K562 (cell line): ENCODE measurements around the gene SOBP. TPM values are rescaled to one million over a fixed set of nuclear protein-coding genes. Genes with fewer than 3 reads are reported as not detected.

Source experiments
- BHLHE40 ChIP-seq: IDR thresholded peaks from 2 replicates; pipeline ENCODE4 v1.6.1; 2011; ENCODE audit warnings: low read length, improper control_type of control experiment
- C11orf30 ChIP-seq: fragments of 450-650 bp; IDR thresholded peaks from 2 replicates; pipeline ENCODE4 v1.6.1; 2016; ENCODE audit warnings: low read depth, mild to moderate bottlenecking
- CBX1 ChIP-seq: sonication (generic); IDR thresholded peaks from 2 replicates; pipeline ENCODE4 v1.6.1; 2016; ENCODE audit warnings: antibody characterized with exemption, low read depth, mild to moderate bottlenecking
- CCNT2 ChIP-seq: IDR thresholded peaks from 2 replicates; pipeline ENCODE4 v1.6.1; 2011; ENCODE audit warnings: borderline replicate concordance, low read depth, mild to moderate bottlenecking, moderate library complexity, mixed read lengths, low read length; ENCODE audit not compliant: insufficient read length; ENCODE audit errors: extremely low read depth
- CXXC5 ChIP-seq: fragments of 250-450 bp; sonication (Bioruptor Pico); IDR thresholded peaks from 2 replicates; pipeline ENCODE4 v1.8.0; 2022; ENCODE audit warnings: inconsistent platforms, mild to moderate bottlenecking, moderate library complexity
- DDX20 ChIP-seq: fragments of 450-650 bp; IDR thresholded peaks from 2 replicates; pipeline ENCODE4 v1.6.1; 2016; ENCODE audit warnings: missing genetic modification characterization, low read depth, mild to moderate bottlenecking, missing compliant biosample characterization, moderate library complexity
- DPF2 ChIP-seq: fragments of 450-650 bp; IDR thresholded peaks from 2 replicates; pipeline ENCODE4 v1.6.1; 2016
- ETS1 ChIP-seq: conservative IDR thresholded peaks from 2 replicates; pipeline ENCODE4 v1.6.1; 2011; ENCODE audit warnings: low read depth, mild to moderate bottlenecking, low read length; ENCODE audit not compliant: control insufficient read depth
- HEY1 ChIP-seq: fragments of 250-450 bp; sonication (Bioruptor Pico); IDR thresholded peaks from 2 replicates; pipeline ENCODE4 v1.5.0; 2020; ENCODE audit warnings: mild to moderate bottlenecking, moderate library complexity, borderline replicate concordance
- HNRNPK ChIP-seq: fragments of 200-400 bp; formaldehyde crosslinking; IDR thresholded peaks from one replicate; pipeline ENCODE4 v1.6.1; 2018; ENCODE audit warnings: mild to moderate bottlenecking, low read depth, low read length; ENCODE audit not compliant: poor library complexity, severe bottlenecking
- MECOM ChIP-seq: fragments of 250-450 bp; sonication (Bioruptor Pico); IDR thresholded peaks from 2 replicates; pipeline ENCODE4 v1.8.0; 2022; ENCODE audit warnings: inconsistent platforms
- MEIS2 ChIP-seq: fragments of 450-650 bp; IDR thresholded peaks from 2 replicates; pipeline ENCODE4 v1.6.1; 2014; ENCODE audit warnings: mild to moderate bottlenecking; ENCODE audit not compliant: partially characterized antibody
- MYC ChIP-seq, 2 experiments: fragments of 250-450 bp in 1 of 2; sonication (Bioruptor Pico) in 1 of 2; IDR thresholded peaks; 2 replicates each; pipeline versions ENCODE4 v1.5.1 to v1.6.1; 2012 to 2021; ENCODE audit warnings: low read depth in 2 of 2, borderline replicate concordance in 1 of 2, improper control_type of control experiment in 1 of 2, low read length in 1 of 2, mild to moderate bottlenecking in 1 of 2, moderate library complexity in 1 of 2
- MYNN ChIP-seq, 2 experiments: sonication (generic); formaldehyde crosslinking in 1 of 2; IDR thresholded peaks; 2 replicates each; pipeline versions ENCODE4 v1.5.0 to v1.6.1; 2016 to 2020; ENCODE audit warnings: antibody characterized with exemption in 1 of 2, missing genetic modification reagents in 1 of 2
- PHB ChIP-seq: fragments of 250-450 bp; sonication (Bioruptor Pico); IDR thresholded peaks from 2 replicates; pipeline ENCODE4 v1.5.0; 2021
- POLR3G ChIP-seq: IDR thresholded peaks from 2 replicates; pipeline ENCODE4 v1.6.1; 2011; ENCODE audit not compliant: insufficient read length, insufficient replicate concordance; ENCODE audit errors: extremely low read depth
- SREBF2 ChIP-seq: sonication (generic); formaldehyde crosslinking; IDR thresholded peaks from 2 replicates; pipeline ENCODE4 v1.4.0; 2020; ENCODE audit warnings: mild to moderate bottlenecking, missing genetic modification reagents
- STAT5A ChIP-seq: IDR thresholded peaks from 2 replicates; pipeline ENCODE4 v1.6.1; 2012; ENCODE audit warnings: low read length, inconsistent platforms, borderline replicate concordance
- TEAD4 ChIP-seq, 2 experiments: sonication (generic) in 1 of 2; formaldehyde crosslinking in 1 of 2; IDR thresholded peaks; 2 replicates each; pipeline versions ENCODE4 v1.6.1 to v1.8.0; 2012 to 2022; ENCODE audit warnings: borderline replicate concordance in 1 of 2, inconsistent platforms in 1 of 2, low read length in 1 of 2, mild to moderate bottlenecking in 1 of 2, missing genetic modification reagents in 1 of 2
- TFAM ChIP-seq: fragments of 250-450 bp; sonication (Bioruptor Pico); conservative IDR thresholded peaks from 2 replicates; pipeline ENCODE4 v1.5.0; 2021; ENCODE audit warnings: mild to moderate bottlenecking, moderate library complexity
- THRA ChIP-seq: fragments of 450-650 bp; IDR thresholded peaks from 2 replicates; pipeline ENCODE4 v1.6.1; 2017; ENCODE audit warnings: mild to moderate bottlenecking, moderate library complexity
- ZFP91 ChIP-seq: sonication (generic); formaldehyde crosslinking; IDR thresholded peaks from 2 replicates; pipeline ENCODE4 v1.8.0; 2022; ENCODE audit warnings: mild to moderate bottlenecking, missing genetic modification reagents
- ZNF165 ChIP-seq: fragments of 250-450 bp; sonication (Bioruptor Pico); IDR thresholded peaks from 2 replicates; pipeline ENCODE4 v1.4.0; 2020; ENCODE audit warnings: borderline replicate concordance
- ZNF311 ChIP-seq: fragments of 250-450 bp; sonication (Bioruptor Pico); IDR thresholded peaks from 2 replicates; pipeline ENCODE4 v1.4.0; 2020; ENCODE audit warnings: mild to moderate bottlenecking, moderate library complexity
- ZNF785 ChIP-seq: fragments of 250-450 bp; sonication (Bioruptor Pico); IDR thresholded peaks from 2 replicates; pipeline ENCODE4 v1.4.0; 2020; ENCODE audit warnings: mild to moderate bottlenecking
- ZNF830 ChIP-seq: fragments of 250-450 bp; sonication (Bioruptor Pico); IDR thresholded peaks from 2 replicates; pipeline ENCODE4 v1.5.0; 2021; ENCODE audit warnings: mild to moderate bottlenecking
- ZZZ3 ChIP-seq: fragments of 450-650 bp; IDR thresholded peaks from 2 replicates; pipeline ENCODE4 v1.6.1; 2016; ENCODE audit warnings: antibody characterized with exemption, mild to moderate bottlenecking, moderate library complexity
- polyA plus RNA-seq, 8 experiments: library from polyadenylated mRNA; depleted of rRNA in 4 of 8; stranded (reverse) in 5 of 8; unstranded in 3 of 8; fragments of >200 nt; fragmentation: Nextera tagmentation in 2 of 8; fragmentation: Illumina TruSeq in 1 of 8; extraction: Ambion mirVana in 2 of 8; extraction: Trizol in 1 of 8; gene quantifications; 2 replicates each; pipeline versions ENCODE4 v1.2.1 to v1.2.3, GENCODE V29; 2011 to 2014; ENCODE audit warnings: inconsistent platforms in 1 of 8, missing spikeins in 1 of 8
- total RNA-seq, 7 experiments: library from RNA; depleted of rRNA in 6 of 7; stranded (reverse); fragments of >200 nt in 6 of 7; fragmentation: Illumina TruSeq in 2 of 7; extraction: Trizol in 2 of 7; gene quantifications; 2 replicates each; pipeline versions ENCODE4 v1.2.1 to v1.2.3, GENCODE V29; 2011 to 2021; ENCODE audit warnings: low replicate concordance in 1 of 7

Gene SOBP
- total and polyA plus RNA-seq, 9 of the 15 experiments (the other 6 are each of a cell fraction or from before 2014, with no cell fraction given) = 0.16 TPM; not detected in 8

- no peak for TF ChIP-seq THRA
- peak; percentile 84 for TF ChIP-seq MYC (IDR thresholded peaks at IDR 0.05; ENCODE audit: low read depth, low read length)
- 0 out of 2 replicates have a peak, but pooled peaks have one; percentile 53 for TF ChIP-seq MYC (CRISPR knock-in tag; IDR thresholded peaks at IDR 0.05; ENCODE audit: borderline replicate concordance, low read depth)
- no peak for TF ChIP-seq HEY1 (CRISPR knock-in tag)
- TF ChIP-seq SREBF2 = no peak
- no peak for TF ChIP-seq PHB (CRISPR knock-in tag)
- no peak for TF ChIP-seq ETS1
- no peak for TF ChIP-seq ZNF785 (CRISPR knock-in tag)
- peak; percentile 27; the same call in 1 of the 2 replicates for TF ChIP-seq DPF2
- no peak for TF ChIP-seq C11orf30
- TF ChIP-seq ZZZ3 = no peak
- TF ChIP-seq ZNF830 (CRISPR knock-in tag) = no peak
- TF ChIP-seq ZNF165 = no peak
- peak; percentile 58; the same call in 1 of the 2 replicates for TF ChIP-seq MECOM (CRISPR knock-in tag)
- TF ChIP-seq DDX20 (tag) = no peak
- TF ChIP-seq MYNN (IDR thresholded peaks at IDR 0.05) = no peak
- TF ChIP-seq MYNN (CRISPR knock-in tag; IDR thresholded peaks at IDR 0.05) = no peak
- TF ChIP-seq STAT5A = no peak
- TF ChIP-seq POLR3G = no peak
- TF ChIP-seq CXXC5 (CRISPR knock-in tag) = peak; percentile 74
- TF ChIP-seq ZFP91 (CRISPR knock-in tag) = no peak
- TF ChIP-seq TEAD4 (IDR thresholded peaks at IDR 0.05; ENCODE audit: low read length) = peak; percentile 55; the same call in 1 of the 2 replicates
- no peak for TF ChIP-seq TEAD4 (CRISPR knock-in tag; IDR thresholded peaks at IDR 0.05; ENCODE audit: borderline replicate concordance)
- TF ChIP-seq HNRNPK = no peak
- no peak for TF ChIP-seq ZNF311 (CRISPR knock-in tag)
- TF ChIP-seq CBX1 = no peak
- TF ChIP-seq BHLHE40 = peak; percentile 50
- peak; percentile 93 for TF ChIP-seq MEIS2
- no peak for TF ChIP-seq CCNT2
- no peak for TF ChIP-seq TFAM
These were observed 49.5 kb downstream of the SOBP start (continued) for GRCh38 chr6:107539409-107539808.
